ENCODE data around the gene STARD9.

The STARD9 gene

DNA sequence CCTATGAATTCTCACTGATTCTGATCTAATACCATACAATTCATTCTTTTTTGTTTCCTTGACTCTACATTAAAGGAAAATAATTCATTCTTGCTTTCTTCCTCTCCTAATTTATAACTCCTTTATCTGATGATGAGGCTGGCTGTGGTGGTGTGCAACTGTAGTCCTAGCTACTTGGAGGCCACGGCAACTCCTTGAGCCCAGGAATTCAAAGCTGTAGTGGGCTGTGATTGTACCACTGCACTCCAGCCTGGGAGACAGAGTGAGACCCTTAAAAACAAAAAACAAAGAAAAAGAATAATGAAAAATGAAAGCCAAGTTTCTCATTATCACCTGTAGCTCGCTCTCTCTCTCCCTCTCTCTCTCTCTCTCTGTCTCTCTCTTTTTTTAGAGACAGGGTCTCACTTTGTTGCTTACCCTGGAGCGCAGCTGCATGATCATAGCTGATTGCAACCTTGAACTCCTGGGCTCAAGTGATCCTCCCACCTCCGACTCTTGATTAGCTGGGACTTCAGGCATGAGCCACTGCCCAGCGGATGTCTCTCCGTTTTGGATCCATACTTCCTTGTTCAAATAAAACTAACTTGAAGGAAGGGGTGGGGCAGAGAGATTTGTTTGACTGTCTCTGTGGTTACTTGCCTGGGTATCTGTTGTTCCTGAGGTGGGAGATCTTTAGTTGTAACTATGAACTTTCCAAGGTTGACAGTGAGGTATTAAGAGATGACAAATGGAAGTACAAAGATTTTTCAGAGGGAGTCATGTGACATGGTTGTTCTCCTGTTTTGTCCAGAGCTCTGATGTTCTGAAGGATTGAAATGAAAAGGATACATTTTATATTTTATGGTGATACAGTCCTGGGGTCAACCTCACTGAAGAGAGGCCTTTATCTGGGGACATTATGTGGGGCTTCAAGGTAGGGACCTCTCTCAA lies 46.9 kb downstream of the STARD9 start:
- no peak for DNase-seq (ENCODE audit: low read depth, low spot score)
- H3K27ac ChIP-seq, result no peak overlapping the region

DNA sequence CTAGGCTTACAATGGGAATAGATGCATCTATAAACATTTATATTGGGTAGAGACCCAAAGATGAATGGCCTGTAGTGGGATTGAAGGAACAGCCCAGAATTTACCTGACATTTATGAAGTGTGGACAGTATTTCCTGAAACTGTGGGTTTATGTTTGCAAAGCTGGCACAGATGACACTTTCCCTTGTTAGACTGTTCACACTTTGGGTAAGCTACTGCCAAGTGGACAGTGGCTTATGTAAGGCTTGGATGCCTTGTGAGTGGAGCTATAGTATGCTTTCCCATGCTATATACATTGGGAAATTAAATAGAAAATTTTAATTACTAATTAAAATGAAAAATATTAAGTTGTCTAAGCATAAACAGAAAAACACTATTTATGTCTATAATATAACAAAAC lies 48.5 kb downstream of the STARD9 start:
- no peak overlapping the region for H3K27ac ChIP-seq
- no peak for DNase-seq (ENCODE audit: low read depth, low spot score)

DNA sequence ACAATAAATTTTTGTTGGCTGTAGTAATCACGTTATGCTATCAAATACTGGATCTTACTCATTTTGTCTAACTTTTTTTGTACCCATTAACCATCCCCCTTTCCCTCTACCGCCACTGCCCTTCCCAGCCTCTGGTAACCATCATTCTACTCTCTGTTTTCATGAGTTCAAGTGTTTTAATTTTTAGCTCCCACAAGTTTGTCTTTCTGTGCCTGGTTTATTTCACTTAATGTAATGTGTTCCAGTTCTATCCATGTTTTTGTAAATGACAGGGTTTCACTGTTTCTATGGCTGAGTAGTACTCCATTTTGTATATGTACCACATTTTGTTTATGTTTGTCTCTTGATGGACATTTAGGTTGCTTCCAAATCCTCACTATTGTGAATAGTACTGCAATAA lies 52.1 kb downstream of the STARD9 start:
- H3K27ac ChIP-seq, result no peak overlapping the region

DNA sequence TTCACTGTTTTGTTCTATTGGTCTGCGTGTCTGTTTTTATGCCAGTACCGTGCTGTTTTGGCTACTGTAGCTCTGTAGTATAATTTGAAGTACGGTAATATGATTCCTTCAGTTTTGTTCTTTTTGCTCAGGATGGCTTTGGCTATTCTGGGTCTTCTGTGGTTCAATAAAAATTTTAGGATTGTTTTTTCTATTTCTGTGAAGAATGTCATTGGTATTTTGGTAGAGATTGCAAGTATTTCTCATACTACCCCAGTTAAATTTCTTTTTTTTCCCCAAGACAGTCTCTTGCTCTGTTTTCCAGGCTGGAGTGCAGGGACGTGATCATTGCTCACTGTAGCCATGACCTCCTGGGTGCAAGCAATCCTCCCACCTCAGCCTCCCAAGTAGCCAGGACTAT lies 53.4 kb downstream of the STARD9 start:
- no peak overlapping the region for H3K27ac ChIP-seq
- DNase-seq (ENCODE audit: low read depth, low spot score), result no peak

More for the DNA sequence above, 52.1 kb downstream of the STARD9 start:
- DNase-seq (ENCODE audit: low read depth, low spot score), result no peak

DNA sequence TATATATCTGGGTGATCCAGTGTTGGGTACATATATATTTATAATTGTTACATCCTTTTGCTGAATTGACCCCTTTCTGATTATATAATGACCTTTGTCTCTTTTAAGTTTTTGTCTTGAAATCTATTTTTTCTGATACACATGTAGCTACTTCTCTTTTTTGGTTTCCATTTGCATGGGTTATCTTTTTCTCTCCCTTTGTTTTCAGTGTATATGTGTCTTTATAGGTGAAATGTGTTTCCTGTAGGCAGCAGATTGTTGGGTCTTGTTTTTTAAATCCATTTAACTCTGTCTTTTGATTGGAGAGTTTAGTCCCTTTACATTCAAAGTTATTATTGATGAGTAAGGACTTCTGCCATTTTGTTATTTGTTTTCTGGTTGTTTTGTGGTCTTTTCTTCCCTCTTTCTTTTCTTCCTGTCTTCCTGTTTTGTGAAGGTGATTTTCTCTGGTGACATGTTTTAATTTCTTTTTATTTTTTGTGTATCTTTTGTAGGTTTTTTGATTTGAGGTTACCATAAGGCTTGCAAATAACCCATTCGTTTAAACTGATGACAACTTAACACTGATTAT lies 56.8 kb downstream of the STARD9 start:
- no peak overlapping the region for H3K27ac ChIP-seq
- no peak for DNase-seq (ENCODE audit: low read depth, low spot score)

DNA sequence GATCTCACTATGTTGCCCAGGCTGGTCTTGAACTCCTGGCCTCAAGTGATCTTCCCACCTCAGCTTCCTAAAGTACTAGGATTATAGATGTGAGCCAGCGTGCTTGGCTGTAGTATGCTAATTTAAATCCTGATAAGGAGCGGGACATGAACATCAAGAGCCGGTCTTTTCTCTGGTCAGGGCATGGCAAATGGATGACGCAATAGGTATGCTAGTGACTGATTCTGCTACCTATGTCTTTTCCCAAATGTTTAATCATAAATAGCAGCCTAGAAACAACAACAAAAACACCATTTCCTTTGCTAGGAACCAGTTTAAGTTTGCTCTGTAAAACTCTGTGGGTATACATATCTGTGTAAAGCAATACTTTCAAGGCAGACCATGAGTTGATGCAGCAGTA lies 64.7 kb downstream of the STARD9 start:
- no peak for DNase-seq (ENCODE audit: low read depth, low spot score)
- H3K27ac ChIP-seq, result no peak overlapping the region

DNA sequence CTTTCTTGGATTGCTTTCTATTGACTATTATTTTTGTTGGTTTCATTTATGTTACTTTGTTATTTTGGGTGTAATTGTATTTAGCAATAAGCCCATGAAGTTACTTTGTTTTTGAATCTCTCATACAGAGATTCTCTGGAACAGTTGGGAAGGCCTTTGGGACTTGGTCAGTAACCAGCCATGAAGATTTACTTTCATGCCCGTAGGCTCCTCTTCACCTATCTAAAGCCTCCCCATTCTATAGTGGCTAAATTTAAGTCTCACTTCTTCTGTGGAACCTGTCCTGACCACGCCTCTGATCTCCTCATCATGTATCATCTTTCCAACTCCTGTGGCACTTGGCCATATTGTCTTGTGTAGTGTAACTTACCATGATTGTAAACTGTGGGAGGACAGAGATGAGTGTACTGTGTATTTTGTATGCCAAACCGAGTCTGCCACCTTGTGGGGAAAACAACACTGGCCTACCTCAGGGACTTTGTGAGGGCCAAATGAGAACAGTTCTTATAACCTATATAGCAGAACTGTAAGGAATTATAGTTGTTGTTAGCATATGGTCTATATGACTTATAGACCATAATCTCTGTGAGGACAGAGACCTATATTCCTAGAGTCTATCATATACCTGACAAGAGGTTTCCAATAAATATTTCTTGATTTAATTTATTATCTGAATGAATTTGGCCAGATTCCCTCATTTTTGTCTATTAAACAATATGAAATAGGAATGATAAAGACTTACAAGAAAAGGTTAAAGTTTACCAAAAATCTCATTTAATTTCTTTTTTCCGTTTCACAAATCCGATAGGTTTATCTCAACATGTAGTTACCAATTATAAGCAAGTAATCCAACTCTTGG lies 75.0 kb downstream of the STARD9 start:
- no peak overlapping the region for H3K27ac ChIP-seq
- DNase-seq (ENCODE audit: low read depth, low spot score), result peak; percentile 74

DNA sequence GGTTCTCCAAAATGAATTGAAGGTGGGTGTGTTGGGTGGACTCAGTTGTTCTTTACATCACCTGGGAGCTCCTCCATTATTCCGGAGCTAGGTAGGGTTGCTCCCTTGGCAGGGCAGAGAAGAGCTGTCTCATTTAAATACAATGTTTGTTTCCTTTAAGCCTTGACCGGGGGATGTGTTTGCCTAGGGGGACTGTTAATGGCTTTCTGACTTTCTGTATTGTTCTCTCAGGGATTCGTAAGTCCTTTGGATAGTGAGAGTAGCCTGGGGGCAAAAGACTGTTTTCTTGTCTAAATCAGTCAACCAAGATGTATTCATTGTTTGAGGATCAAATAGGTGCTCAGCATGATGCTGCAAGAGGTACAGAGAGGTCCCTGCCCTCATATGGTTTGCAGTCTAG lies 90.4 kb downstream of the STARD9 start:
- no peak overlapping the region for H3K27ac ChIP-seq
- DNase-seq (ENCODE audit: low read depth, low spot score), result no peak

DNA sequence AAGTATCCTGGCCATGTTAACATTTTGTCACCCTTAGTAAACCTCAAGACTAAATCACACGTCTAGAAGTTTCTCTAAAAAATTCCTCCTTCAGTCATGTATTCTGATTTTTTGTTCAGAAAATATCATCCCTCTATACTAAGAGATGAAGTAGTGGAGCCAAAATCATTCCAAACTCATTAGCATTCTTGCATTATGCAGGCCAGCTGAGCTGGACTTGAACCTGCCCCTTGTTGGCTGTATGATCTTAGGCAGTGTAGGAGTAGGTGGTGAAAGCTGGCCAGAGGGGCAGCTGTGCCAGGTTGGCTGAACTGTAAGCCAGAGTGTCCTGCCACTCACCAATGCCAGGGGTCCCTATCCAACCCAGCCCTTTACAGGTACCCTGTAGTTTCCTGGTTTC lies 92.4 kb downstream of the STARD9 start:
- H3K27ac ChIP-seq, result no peak overlapping the region
- DNase-seq (ENCODE audit: low read depth, low spot score), result no peak

DNA sequence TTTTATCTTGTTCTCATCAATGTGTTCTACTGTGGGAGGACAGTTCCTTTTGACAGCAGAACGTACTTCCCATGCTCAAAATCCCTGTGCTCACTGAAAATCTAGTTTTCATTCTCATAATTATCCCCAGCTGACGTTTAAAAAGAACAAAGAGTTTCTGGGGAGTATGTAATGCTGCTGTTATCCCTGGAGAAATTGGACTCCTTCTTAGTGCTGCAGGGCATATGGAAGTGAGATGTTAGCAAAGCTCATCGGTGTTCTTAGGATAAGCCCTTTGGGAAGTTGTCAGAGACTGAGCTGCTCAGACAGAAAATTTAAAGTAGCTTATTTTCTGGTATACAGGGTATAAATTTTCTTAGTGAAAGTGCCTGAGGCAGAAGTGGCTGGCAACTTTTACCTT lies 95.0 kb downstream of the STARD9 start:
- no peak for DNase-seq (ENCODE audit: low read depth, low spot score)
- H3K27ac ChIP-seq, result no peak overlapping the region

DNA sequence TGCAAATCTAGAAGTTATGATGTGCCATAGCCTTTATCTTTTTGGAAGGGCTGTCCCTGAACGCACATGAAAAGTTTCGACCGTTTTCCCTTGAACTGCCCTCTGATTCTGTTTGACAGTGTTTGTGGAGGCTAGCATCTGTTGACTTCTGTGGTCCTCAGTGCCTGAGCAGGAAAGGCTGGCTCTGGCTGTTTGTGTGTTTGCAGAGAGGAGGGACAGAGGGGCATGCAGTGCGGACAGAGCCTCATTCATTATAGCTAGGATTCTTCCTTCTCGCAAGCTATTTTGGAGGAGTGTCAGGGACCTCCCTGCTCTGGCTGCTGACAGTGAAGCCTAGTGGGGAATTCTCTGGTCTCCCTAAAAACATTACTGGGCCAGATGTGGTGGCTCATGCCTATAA lies 97.0 kb downstream of the STARD9 start:
- no peak for DNase-seq (ENCODE audit: low read depth, low spot score)
- no peak overlapping the region for H3K27ac ChIP-seq

DNA sequence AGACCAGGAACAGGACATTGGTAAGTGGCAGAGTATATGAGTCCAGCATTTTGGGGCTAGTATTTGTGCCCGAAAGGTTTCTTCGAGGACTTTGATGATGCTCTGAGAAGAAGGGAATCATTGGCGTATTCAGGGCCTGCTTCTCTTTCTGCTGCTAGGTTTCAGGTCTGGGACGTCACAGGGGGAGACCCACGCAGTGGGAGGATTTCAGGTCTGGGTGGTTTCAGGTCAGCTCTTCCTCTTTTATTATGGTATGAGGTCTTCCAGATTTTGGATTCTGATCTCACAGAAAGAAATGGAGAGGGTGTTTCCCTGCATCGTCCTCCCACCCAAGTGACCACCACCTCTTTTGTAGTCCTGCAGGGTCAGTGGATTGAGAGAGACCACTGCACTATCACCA lies 99.1 kb downstream of the STARD9 start:
- H3K27ac ChIP-seq, result no peak overlapping the region
- DNase-seq (ENCODE audit: low read depth, low spot score), result no peak

DNA sequence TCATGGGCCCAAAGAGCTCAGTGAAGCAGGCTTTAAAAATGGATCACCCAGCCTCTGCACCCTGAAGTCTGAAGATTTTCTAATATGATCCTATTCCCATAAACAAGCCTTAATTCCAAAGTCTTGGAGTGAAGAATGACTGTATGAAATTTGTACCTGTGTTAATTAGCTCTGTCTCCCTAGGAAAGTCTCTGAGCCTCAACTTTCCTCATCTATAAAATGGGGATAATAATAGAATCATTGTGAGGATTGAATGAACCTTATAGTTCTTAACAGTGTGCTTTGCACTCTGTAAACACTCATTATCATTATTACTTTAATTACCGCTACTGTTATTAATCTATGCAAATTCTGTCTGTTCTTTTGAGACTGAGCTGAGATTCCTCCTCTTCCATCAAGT lies 99.6 kb downstream of the STARD9 start:
- no peak overlapping the region for H3K27ac ChIP-seq
- DNase-seq (ENCODE audit: low read depth, low spot score), result no peak

DNA sequence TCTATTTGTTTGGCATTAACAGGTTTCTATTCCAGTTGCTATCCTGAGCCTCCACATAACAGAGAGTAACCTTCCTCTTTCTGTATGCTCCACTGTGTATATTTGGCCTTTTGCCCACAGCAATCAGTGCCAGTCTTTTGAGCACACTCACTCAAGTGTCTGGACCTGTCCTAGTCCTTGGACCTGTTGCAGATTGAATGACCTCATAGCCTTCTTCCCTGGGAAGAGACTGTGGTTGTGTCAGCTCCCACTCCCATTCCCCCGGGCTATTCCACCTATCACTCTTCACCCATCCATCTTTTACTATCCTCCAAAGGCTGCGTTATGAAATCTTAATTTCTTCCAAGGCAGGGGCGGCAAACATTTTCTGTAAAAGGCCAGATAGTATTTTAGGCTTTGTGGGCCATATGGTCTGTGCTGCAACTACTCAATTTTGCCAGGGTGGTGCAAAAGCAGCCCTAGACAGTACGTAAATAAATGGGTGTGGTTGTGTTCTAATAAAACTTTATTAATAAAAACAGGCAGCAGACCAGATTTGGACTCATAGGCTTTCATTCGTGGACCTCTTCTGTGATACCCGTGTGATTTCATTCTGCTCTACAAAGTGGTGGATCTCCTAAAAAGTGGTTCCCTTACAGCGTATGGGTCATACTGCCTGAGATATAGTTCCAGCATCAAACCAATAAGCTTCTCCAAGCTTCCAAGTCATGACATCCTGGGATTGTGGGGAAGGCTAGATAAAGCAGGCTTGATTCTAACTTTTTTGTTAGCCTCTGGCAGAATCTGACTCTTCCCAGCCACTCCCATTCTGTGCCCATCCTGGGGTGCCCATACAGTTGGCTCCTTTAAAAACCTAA lies 104.1 kb downstream of the STARD9 start:
- DNase-seq (ENCODE audit: low read depth, low spot score), result peak; percentile 90
- H3K27ac ChIP-seq, result peak overlapping the region; percentile 67

DNA sequence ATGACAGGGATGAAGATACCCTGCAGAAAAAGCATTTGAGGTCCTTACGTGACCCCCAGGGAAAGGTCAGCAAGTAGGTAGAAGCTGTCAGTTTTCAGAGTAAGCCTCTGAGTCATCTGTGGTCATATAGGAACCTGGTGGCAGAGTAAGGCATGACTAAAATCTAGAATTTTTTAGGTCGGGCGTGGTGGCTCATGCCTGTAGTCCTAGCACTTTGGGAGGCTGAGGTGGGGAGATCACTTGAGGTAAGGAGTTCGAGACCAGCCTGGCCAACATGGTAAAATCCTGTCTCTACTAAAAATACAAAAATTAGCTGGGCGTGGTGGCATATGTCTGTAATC lies 104.7 kb downstream of the STARD9 start:
- DNase-seq (ENCODE audit: low read depth, low spot score), result peak; percentile 74
- peak overlapping the region; percentile 67 for H3K27ac ChIP-seq

DNA sequence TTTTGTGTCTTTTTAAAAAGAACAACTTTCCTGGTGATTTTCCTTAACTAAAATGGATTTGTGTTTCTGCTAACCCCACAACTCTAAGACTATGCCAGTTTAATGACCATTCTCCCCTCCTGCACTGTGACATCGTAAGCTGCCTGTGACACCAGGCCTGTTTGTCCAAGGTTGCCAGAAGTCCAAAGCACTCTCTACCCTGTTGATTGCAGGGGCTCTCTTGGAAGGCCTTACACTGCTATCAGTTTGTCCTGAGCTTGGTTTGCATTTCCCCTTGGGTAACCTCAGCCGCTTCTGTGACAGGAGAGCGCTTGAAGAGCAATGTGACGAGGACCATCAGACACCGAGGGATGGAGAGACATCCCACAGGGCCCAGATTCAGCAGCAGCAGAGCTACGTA lies 105.7 kb downstream of the STARD9 start:
- H3K27ac ChIP-seq, result no peak overlapping the region
- DNase-seq (ENCODE audit: low read depth, low spot score), result no peak

DNA sequence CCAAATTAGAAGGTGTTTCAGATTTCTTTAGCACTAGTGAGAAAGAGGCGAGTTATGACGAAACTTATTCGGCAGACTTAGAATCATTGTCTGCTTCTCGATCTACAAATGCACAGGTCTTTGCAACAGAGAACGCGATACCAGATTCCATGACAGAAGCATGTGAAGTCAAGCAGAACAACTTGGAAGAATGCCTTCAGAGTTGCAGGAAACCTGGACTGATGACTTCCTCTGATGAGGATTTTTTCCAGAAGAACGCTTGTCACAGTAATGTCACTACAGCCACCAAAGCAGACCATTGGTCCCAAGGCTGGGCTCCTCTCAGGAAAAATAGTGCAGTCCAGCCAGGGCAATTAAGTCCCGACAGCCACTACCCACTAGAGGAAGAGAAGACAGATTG lies 110.9 kb downstream of the STARD9 start:
- H3K27ac ChIP-seq, result no peak overlapping the region
- DNase-seq (ENCODE audit: low read depth, low spot score), result no peak

DNA sequence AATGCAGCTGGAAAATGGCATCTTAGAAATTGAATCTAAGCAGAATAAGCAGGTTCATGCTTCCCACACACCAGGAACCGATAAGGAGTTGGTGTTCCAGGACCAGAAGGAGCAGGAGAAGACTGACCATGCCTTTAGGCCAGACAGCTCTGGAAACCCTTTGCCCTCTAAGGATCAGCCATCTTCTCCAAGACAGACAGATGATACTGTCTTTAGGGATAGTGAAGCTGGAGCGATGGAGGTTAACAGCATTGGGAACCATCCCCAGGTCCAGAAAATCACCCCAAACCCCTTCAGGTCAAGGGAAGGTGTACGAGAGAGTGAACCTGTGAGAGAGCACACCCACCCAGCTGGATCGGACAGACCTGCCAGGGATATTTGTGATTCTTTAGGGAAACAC lies 112.3 kb downstream of the STARD9 start:
- peak overlapping the region; percentile 59 for H3K27ac ChIP-seq
- DNase-seq (ENCODE audit: low read depth, low spot score), result no peak

DNA sequence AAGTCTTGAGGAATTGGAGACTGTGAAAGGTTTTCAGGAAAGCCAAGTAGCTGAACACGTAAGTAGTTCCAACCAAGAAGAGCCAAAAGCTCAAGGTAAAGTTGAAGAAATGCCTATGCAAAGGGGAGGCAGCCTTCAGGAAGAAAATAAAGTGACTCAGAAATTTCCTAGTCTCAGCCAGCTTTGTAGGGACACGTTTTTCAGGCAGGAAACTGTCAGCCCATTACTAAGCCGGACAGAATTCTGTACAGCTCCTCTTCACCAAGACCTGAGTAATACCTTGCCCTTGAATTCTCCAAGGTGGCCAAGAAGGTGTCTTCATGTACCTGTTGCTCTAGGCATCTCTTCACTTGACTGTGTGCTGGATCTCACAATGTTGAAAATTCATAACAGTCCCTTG lies 112.9 kb downstream of the STARD9 start:
- peak overlapping the region; percentile 59 for H3K27ac ChIP-seq

DNA sequence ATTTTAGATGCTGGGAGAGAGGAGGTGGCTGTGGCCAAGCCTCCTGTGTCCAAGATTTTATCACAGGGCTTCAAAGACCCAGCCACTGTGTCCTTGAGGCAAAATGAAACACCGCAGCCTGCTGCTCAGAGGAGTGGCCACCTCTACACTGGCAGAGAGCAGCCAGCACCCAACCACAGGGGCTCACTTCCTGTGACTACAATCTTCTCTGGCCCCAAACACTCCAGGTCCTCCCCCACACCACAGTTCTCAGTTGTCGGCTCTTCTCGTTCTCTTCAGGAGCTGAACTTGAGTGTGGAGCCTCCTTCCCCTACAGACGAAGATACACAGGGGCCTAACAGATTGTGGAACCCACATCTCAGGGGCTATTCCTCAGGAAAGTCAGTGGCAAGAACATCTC lies 115.9 kb downstream of the STARD9 start:
- no peak overlapping the region for H3K27ac ChIP-seq
- no peak for DNase-seq (ENCODE audit: low read depth, low spot score)

More for the DNA sequence above, 112.9 kb downstream of the STARD9 start:
- peak; percentile 54 for DNase-seq (ENCODE audit: low read depth, low spot score)

Data from epithelial cell of prostate (primary cell).